NAMALWA (cell line): ENCODE measurements around the gene HTR3A.
"Not testable (repeated sequence)": the region's sequence is repeated elsewhere in the genome, so short reads cannot be mapped to it uniquely, and the experiment has no call there.

Source experiments
- DNase-seq: peaks from one replicate; pipeline ENCODE4 v3.0.0-alpha.2; 2015; ENCODE audit warnings: low spot score

Gene HTR3A

GRCh38 chr11:113974741-113975470 lies at the start of gene HTR3A:
Gene HTR3A (plus strand): TSS chr11:113975108. CDS start chr11:113975326, 218 bp downstream.
- no peak for DNase-seq

- DNase-seq: no peak
Observed at GRCh38 chr11:113926273-113927197, 48.4 kb upstream of the HTR3A start.

GRCh38 chr11:113928311-113928710 lies 46.6 kb upstream of the HTR3A start:
- DNase-seq: no peak

- no peak for DNase-seq
Observed at GRCh38 chr11:113932788-113933187, 42.1 kb upstream of the HTR3A start.

- DNase-seq: not testable (repeated sequence)
Observed at GRCh38 chr11:113934193-113934592, 40.7 kb upstream of the HTR3A start.

- no peak for DNase-seq
Observed at GRCh38 chr11:113934761-113935160, 40.1 kb upstream of the HTR3A start.

- no peak for DNase-seq
Observed at GRCh38 chr11:113935858-113936257, 39.0 kb upstream of the HTR3A start.

GRCh38 chr11:113937918-113938317 lies 37.0 kb upstream of the HTR3A start:
- DNase-seq: no peak

- DNase-seq: no peak
Observed at GRCh38 chr11:113942256-113942655, 32.7 kb upstream of the HTR3A start.

- DNase-seq: not testable (repeated sequence)
Observed at GRCh38 chr11:113946162-113946561, 28.7 kb upstream of the HTR3A start.

GRCh38 chr11:113947994-113948393 lies 26.9 kb upstream of the HTR3A start:
- DNase-seq: no peak

- DNase-seq: no peak
Observed at GRCh38 chr11:113949891-113950290, 25.0 kb upstream of the HTR3A start.

GRCh38 chr11:113951537-113951936 lies 23.4 kb upstream of the HTR3A start:
- DNase-seq: no peak

GRCh38 chr11:113952070-113952469 lies 22.8 kb upstream of the HTR3A start:
- no peak for DNase-seq

GRCh38 chr11:113952588-113952987 lies 22.3 kb upstream of the HTR3A start:
- no peak for DNase-seq

- no peak for DNase-seq
Observed at GRCh38 chr11:113954235-113954634, 20.7 kb upstream of the HTR3A start.

GRCh38 chr11:113956986-113957385 lies 17.9 kb upstream of the HTR3A start:
- no peak for DNase-seq

GRCh38 chr11:113960702-113961330 lies 14.1 kb upstream of the HTR3A start:
- no peak for DNase-seq

GRCh38 chr11:113967361-113967760 lies 7.5 kb upstream of the HTR3A start:
- DNase-seq: no peak

GRCh38 chr11:113971506-113972195 lies 3.3 kb upstream of the HTR3A start:
- no peak for DNase-seq

GRCh38 chr11:113977071-113977490 lies 2.2 kb downstream of the HTR3A start:
- peak; percentile 18 for DNase-seq

GRCh38 chr11:113977701-113978100 lies 2.8 kb downstream of the HTR3A start:
- DNase-seq: peak; percentile 15
